GM18951 (cell line): ENCODE data around the gene DDX10.
"Not testable (repeated sequence)": the region's sequence is repeated elsewhere in the genome, so short reads cannot be mapped to it uniquely, and the experiment has no call there.

Experiments
- POLR2A ChIP-seq: IDR thresholded peaks from 4 replicates; pipeline ENCODE4 v1.6.1; 2011; ENCODE audit warnings: mild to moderate bottlenecking; ENCODE audit not compliant: insufficient read length, insufficient read depth; ENCODE audit errors: extremely low read depth
- in situ Hi-C: fragments of 300-500 bp; cut with MboI; formaldehyde crosslinking; loops from one replicate; pipeline ENCODE4 v1.12.0; 2022; ENCODE audit warnings: low sequenced_read_pairs, mixed read lengths, inconsistent platforms; ENCODE audit not compliant: unreplicated experiment

Gene DDX10

GRCh38 chr11:108734956-108735559, 70.2 kb downstream of the DDX10 start:
- TF ChIP-seq POLR2A: no peak
- in situ Hi-C loops: no loop called here

- in situ Hi-C loops: not testable (repeated sequence)
Measured at GRCh38 chr11:108740132-108740531, 75.3 kb downstream of the DDX10 start.

GRCh38 chr11:108743851-108744250, 79.0 kb downstream of the DDX10 start:
- no peak for TF ChIP-seq POLR2A
- in situ Hi-C loops: no loop called here

GRCh38 chr11:108748968-108749367, 84.1 kb downstream of the DDX10 start:
- in situ Hi-C loops: no loop called here
- no peak for TF ChIP-seq POLR2A

- in situ Hi-C loops: no loop called here
- no peak for TF ChIP-seq POLR2A
Measured at GRCh38 chr11:108751444-108751843, 86.6 kb downstream of the DDX10 start.

- no peak for TF ChIP-seq POLR2A
- in situ Hi-C loops: no loop called here
Measured at GRCh38 chr11:108752297-108752751, 87.5 kb downstream of the DDX10 start.

- in situ Hi-C loops: no loop called here
- no peak for TF ChIP-seq POLR2A
Measured at GRCh38 chr11:108754901-108755625, 90.2 kb downstream of the DDX10 start.

- TF ChIP-seq POLR2A: no peak
- in situ Hi-C loops: no loop called here
Measured at GRCh38 chr11:108757630-108758029, 92.8 kb downstream of the DDX10 start.

GRCh38 chr11:108758458-108758857, 93.6 kb downstream of the DDX10 start:
- no peak for TF ChIP-seq POLR2A
- in situ Hi-C loops: no loop called here

GRCh38 chr11:108766596-108767173, 101.8 kb downstream of the DDX10 start:
- in situ Hi-C loops: no loop called here
- TF ChIP-seq POLR2A: no peak

GRCh38 chr11:108768370-108768769, 103.5 kb downstream of the DDX10 start:
- in situ Hi-C loops: no loop called here
- no peak for TF ChIP-seq POLR2A

GRCh38 chr11:108768964-108769363, 104.1 kb downstream of the DDX10 start:
- TF ChIP-seq POLR2A: no peak
- in situ Hi-C loops: no loop called here

- in situ Hi-C loops: no loop called here
- no peak for TF ChIP-seq POLR2A
Measured at GRCh38 chr11:108774037-108774730, 109.3 kb downstream of the DDX10 start.

GRCh38 chr11:108775324-108775723, 110.5 kb downstream of the DDX10 start:
- in situ Hi-C loops: no loop called here
- TF ChIP-seq POLR2A: no peak

GRCh38 chr11:108779147-108779546, 114.3 kb downstream of the DDX10 start:
- in situ Hi-C loops: not testable (repeated sequence)
